ENCODE measurements around the gene XYLT1.

DNA sequence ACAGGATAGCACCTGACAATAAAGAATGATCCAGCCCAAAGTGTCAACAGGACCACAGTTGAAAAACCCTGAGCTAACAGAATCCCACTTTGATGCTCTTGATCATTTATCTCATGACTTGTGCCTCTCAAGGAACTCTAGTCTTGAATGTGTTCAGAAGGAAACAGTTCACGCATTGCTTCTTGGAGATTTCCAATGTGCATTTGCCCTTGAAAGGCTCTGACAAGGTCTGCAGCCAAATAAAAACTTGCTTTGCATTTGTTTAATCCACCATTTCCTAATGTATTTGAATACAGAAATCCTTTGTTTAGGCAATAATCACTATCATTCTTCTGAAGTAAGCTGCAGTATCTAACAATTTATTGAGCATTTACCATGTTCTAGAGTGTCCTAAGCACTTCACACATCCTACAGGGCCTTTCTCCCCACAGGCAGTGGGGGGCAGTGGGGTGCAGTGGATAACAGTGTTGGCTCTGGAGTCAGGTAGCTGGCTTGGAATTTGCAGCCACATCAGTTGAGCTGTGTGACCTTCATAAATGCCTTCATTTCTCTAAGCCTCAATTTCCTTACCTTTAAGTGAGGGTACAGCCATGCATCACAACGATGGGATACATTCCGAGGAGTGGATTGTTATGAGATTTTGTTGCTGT is 239.7 kb downstream of the XYLT1 start:
- no peak for TF ChIP-seq EZH2 (IDR thresholded peaks at IDR 0.05; ENCODE audit: low read length)
- TF ChIP-seq, protein P1, sequence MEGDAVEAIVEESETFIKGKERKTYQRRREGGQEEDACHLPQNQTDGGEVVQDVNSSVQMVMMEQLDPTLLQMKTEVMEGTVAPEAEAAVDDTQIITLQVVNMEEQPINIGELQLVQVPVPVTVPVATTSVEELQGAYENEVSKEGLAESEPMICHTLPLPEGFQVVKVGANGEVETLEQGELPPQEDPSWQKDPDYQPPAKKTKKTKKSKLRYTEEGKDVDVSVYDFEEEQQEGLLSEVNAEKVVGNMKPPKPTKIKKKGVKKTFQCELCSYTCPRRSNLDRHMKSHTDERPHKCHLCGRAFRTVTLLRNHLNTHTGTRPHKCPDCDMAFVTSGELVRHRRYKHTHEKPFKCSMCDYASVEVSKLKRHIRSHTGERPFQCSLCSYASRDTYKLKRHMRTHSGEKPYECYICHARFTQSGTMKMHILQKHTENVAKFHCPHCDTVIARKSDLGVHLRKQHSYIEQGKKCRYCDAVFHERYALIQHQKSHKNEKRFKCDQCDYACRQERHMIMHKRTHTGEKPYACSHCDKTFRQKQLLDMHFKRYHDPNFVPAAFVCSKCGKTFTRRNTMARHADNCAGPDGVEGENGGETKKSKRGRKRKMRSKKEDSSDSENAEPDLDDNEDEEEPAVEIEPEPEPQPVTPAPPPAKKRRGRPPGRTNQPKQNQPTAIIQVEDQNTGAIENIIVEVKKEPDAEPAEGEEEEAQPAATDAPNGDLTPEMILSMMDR (optimal IDR thresholded peaks at IDR 0.05 in 1 of 3, IDR thresholded peaks at IDR 0.05 in 1 of 3, conservative IDR thresholded peaks at IDR 0.05 in 1 of 3; ENCODE audit: extremely low read depth in 1 of 3, insufficient read depth in 2 of 3, low read length in 3 of 3) = peak in 1 of 3 experiments; percentile 22
